HL-60/S4 (cell line): Measurements from ENCODE around the gene NFAT5.
"Not testable (repeated sequence)": the region's sequence is repeated elsewhere in the genome, so short reads cannot be mapped to it uniquely, and the experiment has no call there.

Experiments
- in situ Hi-C: fragments of 300-500 bp; cut with MboI; formaldehyde crosslinking; loops from 2 replicates; pipeline ENCODE4 v1.14.3; 2022; ENCODE audit warnings: low sequenced_read_pairs

NFAT5 gene

DNA sequence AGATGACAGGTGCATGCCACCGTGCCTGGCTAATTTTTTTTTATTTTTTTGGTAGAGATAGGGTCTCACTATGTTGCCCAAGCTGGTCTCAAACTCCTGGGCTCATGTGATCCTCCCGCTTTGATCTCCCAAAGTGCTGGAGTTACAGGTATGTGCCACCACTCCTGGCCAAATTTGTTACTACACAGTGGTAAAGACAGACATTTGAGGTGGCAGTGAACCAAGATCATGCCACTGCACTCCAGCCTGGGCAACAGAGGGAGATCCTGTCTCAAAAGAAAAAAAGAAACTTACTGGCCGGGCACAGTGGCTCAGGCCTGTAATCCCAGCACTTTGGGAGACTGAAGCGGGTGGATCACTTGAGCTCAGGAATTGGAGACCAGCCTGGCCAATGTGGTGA lies 163.3 kb downstream of the NFAT5 start:
- in situ Hi-C loops = not testable (repeated sequence)

DNA sequence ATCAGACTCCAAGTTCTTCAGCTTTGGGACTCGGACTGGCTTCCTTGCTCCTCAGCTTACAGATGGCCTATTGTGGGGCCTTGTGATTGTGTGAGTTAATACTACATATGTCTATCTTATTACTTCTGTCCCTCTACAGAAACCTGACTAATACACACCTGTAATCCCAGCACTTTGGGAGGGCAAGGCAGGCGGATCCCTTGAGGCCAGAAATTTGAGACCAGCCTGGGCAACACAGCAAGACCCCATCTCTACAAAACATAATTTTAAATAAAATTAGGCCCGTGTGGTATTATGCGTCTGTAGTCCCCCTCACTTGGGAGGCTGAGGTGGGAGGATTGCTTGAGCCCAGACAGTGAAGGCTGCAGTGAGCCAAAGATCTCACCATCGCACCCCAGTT lies 165.5 kb downstream of the NFAT5 start:
- in situ Hi-C loops = not testable (repeated sequence)

DNA sequence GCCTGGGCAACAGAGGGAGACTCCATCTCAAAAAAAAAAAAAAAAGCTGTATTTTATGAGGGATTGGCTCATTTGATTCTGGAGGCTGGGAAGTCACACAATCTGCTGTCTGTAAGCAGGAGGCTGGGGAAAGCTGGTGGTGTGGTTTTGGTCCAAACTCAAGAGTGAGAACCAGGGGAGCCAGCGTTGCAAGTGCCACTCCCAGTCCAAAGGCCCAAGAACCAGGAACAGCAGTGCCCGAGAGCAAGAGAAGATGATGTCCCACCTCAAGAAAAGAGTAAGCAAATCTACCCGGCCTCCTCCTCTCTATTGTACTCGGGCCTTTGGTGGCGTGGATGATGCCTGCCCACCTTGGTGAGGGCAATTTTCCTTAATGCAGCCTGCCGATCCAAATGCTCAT lies 166.3 kb downstream of the NFAT5 start:
- in situ Hi-C loops = no loop called here

DNA sequence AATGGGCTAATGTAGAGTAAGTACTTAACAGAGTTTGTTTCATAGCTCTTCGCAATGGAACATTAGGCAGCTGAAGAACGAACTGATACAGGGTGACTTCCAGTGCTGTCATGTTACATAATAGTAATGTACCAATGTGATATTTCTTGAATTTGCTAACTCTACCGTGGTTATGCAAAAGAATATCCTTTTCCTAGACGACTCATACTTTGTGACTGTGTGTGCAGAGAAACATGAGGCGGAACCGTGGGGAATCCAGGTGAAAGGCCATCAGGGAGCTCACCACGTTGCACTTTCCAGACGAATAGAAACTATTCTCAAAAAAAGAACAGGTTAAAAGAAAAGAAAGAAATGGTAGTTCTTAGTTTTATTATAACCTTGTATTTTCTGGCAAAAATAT lies 175.8 kb downstream of the NFAT5 start:
- in situ Hi-C loops = no loop called here

DNA sequence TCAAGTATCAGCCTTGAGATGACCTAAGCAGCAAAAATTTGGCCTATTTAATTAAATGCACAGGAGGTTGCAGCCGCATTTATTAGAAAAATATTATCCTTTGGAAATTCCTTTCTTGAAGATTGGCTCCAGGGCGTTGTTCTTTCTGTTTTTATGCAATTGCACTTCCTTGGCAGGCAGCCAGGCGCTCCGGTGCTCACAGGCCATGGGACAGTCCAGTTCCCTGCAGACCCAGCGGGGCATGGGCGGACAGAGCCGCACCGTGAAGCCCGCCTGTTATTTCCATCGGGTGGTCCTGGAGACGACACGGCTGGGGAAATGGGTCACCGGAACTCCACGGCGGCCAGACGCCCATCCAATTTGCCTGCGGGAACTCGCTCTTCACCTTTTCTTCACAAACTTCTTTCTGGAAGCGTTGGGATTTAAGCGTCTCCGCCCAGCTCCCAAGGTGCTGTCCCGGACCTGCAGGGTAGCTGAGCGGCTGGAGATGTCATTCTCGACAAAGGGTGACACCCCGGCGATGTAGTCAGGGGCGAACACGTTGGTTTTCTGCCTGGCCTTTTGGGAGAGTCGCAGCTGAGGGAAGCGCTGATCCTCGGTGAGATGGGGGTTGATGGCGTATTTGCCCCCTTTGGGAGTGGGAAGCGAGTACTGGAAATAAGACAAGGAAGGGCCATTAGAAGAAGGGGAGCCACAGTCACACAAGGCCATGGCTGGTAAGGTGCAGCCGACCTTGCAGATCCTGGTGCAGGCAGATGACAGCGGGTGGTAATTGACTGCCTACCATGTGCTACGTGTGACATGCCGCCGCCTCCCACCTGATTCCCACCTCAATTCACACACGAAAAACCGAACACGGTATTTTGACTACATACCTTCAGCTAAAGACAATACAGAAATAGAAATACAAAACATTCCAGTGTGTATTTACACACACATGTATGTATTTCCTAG lies 176.5 kb downstream of the NFAT5 start:
- in situ Hi-C loops = no loop called here

DNA sequence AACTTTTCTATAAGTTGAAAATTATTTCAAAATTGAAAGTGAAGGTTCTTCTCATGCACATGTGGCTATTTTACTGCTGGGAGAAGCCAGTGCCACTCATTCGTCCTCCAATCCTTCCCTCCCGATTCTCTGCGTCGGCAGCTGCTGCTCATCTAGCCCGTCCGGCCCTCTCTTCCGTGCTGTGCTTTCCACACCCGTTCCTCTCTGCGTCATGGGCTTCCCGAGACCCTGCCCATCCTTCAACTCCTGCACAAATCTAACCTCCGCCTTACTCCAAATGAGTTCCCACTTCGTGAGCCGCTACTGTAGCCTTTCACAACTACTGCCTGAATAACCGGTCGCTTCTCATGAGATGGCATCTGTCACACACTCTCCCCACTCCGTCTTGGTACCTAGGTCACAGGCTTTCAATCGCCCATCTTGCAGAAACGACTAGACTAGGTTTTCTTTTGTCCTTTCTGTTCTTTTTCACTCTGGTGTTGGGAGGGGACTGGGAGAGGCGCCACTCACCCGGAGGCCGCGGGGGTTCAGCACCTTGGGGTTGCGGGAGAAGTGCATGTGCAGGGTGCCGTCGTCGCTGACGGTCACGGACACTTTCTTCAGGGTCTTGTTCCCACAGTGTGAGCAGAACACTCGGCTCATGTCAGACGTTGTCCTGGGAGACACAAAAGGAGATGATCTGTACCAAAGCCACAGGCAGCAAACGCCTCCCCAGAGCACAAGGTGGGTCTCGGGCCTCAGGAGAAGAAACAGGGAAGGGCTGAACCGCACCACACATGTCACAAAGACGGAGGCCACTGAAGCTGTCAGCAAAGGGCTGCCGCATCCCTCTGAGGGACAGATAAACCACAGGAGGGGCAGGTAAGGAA lies 178.8 kb downstream of the NFAT5 start:
- in situ Hi-C loops = no loop called here

DNA sequence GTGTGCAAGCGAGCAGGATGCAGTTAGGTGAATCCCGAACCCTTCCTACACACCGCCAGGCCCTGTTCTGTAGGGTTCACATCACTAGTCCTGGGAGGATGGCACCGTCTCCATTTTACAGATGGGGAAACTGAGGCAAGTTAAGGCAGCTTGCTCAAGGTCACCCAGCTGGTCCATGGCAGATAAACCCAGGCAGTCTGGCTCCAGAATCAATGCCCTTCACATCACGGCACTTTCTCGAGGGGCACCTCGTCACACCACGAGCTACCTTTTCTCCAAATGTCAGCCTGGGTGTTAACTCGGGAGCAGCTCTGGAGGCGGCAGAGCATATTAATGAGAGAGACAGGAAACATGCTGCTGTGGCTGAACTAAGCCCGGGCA lies 179.5 kb downstream of the NFAT5 start:
- in situ Hi-C loops = no loop called here

DNA sequence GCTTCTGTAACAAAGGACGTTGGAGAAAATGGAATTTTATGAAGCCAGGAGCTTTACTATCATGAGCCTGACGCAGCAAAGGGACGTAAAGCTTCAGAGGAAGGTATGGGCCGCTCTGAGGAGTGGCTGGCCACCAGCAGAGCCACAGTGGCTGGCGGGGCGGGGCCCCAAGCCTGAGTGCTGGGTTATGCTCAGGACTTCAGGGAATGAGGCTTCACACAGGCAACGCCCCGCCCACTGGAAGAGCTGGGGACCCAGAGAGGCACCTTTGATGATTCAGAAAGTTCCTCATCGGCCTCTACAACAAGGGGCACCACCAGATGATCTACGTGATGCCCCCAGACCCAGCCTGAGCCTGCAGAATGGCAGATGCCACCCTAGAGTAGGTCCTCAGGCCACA lies 180.2 kb downstream of the NFAT5 start:
- in situ Hi-C loops = no loop called here

DNA sequence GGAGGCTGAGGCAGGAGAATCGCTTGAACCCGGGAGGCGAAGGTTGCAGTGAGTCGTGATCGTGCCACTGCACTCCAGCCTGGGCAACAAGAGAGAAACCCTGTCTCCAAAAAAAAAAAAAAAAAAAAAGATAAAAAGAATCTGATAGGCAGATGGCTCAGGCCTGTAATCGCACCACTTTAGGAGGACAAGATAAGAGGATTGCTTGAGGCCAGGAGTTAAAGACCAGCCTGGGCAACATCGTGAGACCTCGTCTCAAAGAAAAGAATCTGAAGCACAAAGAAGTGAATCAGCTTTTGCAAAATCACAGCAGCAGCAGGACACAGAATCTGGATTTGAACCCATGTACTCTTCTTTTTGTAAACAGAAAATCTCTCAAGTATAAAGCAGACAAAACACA lies 181.3 kb downstream of the NFAT5 start:
- in situ Hi-C loops = no loop called here

DNA sequence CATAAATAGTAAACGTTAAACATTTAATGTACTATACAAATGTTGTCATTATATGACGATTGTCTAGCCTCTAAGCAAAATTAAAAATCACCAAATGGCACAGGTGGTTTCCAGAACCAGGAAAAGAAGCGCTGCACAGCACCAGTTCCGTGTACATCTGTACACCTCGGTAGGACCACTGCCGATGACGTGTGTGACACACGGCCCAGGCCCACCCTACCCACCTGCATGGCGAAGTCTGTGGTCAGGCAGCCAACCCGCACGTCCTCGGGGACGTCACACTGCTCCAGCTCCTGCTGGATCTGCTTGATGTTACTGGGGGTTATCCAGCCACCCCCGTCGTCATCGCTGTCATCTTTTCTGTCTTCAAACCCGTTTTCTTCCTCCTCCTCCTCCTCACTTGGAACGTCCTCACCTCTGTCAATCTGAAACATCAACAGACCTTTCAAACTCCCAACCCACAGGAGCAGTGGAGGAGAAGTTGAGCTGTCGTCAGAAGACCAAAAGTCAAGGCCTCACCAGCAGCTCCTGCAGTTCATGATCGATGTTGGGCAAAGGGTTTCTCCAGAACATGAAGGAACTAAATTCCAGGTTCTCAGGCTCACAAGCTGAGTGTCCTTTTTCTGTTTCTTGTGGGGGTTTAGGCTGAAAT lies 183.1 kb downstream of the NFAT5 start:
- in situ Hi-C loops = no loop called here

DNA sequence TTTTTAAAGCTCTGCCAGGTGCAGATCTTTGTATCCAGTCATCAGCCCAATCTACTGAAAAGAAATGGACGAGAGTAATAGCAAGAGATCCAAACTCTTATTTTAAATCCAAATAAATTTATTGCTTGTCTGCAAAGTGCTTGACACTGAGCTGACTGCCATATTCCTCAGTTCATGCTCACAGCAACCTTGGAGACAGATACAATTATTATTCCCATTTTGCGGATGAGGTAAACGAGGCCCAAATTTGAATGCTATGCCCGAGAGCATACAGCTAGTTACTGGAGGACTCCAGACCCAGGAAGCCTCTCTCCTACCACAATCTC lies 188.3 kb downstream of the NFAT5 start:
- in situ Hi-C loops = loop anchor here (5.0 to 10.0 kb wide), 2 partner anchors 42 to 359 kb away; no protein-coding TSS in a partner anchor
